Measurements from ENCODE around the gene ETV3.

ETV3 gene

DNA sequence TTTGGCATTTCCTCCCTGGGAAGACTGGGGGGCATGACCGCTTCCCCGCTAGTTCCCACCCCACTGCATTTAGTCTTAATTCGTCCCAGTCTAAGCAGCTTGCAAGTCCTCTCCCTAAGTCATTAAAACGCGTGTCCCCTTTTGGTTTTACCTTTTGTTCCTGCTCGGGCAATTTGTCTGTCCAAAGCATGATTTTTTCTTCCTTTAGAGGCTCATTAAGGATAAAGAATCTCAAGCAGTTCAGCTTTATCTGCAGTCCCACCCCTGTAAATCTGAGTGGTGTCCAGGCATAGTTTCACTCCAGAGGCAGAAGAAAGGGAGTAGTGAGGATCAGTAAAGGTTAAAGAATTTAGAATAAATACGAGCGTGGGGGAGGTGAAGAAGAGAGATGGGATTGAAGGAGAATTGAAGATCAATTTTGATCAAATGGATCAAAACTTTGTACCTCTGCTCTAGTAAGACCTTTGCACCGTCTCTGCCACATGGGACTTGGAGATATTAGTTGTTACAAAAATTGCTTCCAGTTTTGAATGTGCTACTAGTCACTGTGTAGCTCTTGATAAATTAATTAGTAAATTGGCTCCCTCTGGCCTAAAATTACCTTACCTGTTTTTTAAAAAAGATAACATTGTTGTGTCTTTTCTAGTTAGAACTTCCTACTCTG, 989 bp upstream of the ETV3 start:
- DNase-seq (ENCODE audit: low spot score) = no peak

GRCh38 chr1:157137408-157138219, 581 bp downstream of the ETV3 start:
- DNase-seq (ENCODE audit: low spot score) = peak; percentile 30

DNA sequence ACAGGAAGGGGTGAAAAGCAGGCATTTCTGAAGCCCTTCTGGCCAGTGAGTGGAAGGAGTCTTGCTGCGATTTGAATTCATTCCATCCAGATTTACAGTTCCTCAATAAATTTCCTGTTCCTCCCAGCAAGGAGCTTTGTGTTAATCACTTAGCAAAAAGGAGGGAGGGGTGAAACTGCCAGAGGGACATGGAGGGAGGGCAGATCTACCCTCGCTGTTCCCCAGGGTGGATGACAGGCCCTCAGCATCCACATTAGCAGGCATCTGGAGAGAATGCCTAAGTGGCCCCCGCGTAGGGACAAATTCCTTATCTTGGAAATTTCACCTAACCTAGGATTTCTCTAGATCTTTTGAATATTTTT, 1.2 kb downstream of the ETV3 start:
- peak; percentile 36 for DNase-seq (ENCODE audit: low spot score)

- no peak for DNase-seq (ENCODE audit: low spot score)
Observed at GRCh38 chr1:157136133-157136532, 2.1 kb downstream of the ETV3 start.

GRCh38 chr1:157135646-157136045, 2.5 kb downstream of the ETV3 start:
- no peak for DNase-seq (ENCODE audit: low spot score)

GRCh38 chr1:157135070-157135469, 3.1 kb downstream of the ETV3 start:
- no peak for DNase-seq (ENCODE audit: low spot score)

GRCh38 chr1:157134442-157134841, 3.8 kb downstream of the ETV3 start:
- DNase-seq (ENCODE audit: low spot score) = no peak

GRCh38 chr1:157133426-157133825, 4.8 kb downstream of the ETV3 start:
- DNase-seq (ENCODE audit: low spot score) = no peak

DNA sequence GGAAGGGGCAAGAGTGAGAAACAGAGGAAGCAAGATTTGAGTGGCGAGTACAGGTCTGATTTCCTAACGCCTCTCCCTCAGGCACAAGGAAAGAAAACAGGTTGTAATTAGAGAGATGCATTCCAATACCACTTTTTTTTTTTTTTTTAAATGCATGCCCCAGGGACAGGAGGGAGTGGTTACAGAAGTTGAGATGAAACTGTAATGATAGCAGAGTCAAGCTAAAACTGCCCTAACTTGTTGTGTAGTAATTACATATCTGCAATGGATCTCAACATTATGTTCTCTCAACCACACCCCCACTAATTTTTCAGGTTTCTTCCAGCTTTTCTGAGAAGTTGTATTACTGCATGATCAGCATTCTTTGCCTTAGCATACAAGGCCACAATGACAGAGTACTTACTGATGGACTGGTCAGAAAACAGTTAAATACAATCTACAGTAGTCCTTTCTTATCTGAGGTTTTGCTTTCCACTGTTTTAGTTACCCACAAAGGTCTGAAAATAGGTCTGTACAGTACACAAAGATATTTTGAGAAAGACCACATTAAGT, 5.5 kb downstream of the ETV3 start:
- DNase-seq (ENCODE audit: low spot score) = no peak

GRCh38 chr1:157132111-157132510, 6.1 kb downstream of the ETV3 start:
- DNase-seq (ENCODE audit: low spot score) = no peak

DNA sequence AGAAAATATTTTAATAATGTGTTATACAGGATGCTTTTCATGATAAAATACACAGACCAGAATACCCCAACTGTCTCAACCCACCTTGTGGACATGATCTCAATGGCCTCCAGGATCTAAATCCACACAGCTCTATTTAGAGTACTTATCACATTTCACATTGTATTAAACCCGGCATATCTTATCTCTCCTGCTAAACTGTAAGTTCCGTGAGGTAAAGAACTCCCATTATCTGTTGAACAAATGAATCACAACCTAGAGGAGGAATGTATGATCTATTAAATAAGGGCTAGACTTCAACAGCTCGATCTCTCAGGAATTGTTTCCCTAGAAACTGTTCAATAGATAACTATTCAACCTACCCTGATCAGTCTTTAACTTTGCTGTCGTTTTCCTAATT, 6.9 kb downstream of the ETV3 start:
- DNase-seq (ENCODE audit: low spot score) = no peak

GRCh38 chr1:157124855-157125254, 13.3 kb downstream of the ETV3 start:
- DNase-seq (ENCODE audit: low spot score) = no peak

- no peak for DNase-seq (ENCODE audit: low spot score)
Observed at GRCh38 chr1:157119448-157119847, 18.7 kb downstream of the ETV3 start.

GRCh38 chr1:157119008-157119407, 19.2 kb downstream of the ETV3 start:
- no peak for DNase-seq (ENCODE audit: low spot score)

DNA sequence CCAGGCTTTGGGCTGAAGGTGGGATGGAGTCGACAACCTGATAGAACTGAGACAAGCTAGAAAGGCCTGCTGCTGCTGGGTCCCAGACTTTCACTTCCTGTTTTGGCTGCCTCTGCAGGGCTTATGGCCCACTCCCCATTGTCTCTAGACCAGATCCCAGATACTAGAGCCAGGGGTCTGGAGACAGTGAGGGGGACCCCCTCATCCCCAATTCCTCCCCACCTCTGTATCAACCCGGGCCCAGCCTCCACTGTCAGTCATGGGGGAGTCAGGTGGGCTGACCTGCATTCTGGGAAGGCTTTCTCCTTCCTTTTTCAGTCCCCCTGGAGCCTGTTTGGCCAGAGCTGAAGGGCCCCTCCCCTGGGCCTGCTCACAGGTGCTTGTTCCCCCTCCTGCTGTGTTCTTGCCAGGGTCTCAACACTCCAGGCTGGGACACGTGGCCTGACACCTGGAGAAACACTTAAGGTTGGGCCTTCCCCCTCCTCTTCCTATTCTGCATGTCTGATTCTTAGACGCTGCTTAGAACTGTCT, 20.6 kb downstream of the ETV3 start:
- DNase-seq (ENCODE audit: low spot score) = no peak

- no peak for DNase-seq (ENCODE audit: low spot score)
Observed at GRCh38 chr1:157116737-157117103, 21.5 kb downstream of the ETV3 start.

- DNase-seq (ENCODE audit: low spot score) = no peak
Observed at GRCh38 chr1:157115851-157116736, 22.1 kb downstream of the ETV3 start.

GRCh38 chr1:157115429-157115838, 22.8 kb downstream of the ETV3 start:
- no peak for DNase-seq (ENCODE audit: low spot score)

- DNase-seq (ENCODE audit: low spot score) = no peak
Observed at GRCh38 chr1:157114183-157115121, 23.7 kb downstream of the ETV3 start.

- DNase-seq (ENCODE audit: low spot score) = no peak
Observed at GRCh38 chr1:157113631-157114030, 24.6 kb downstream of the ETV3 start.

DNA sequence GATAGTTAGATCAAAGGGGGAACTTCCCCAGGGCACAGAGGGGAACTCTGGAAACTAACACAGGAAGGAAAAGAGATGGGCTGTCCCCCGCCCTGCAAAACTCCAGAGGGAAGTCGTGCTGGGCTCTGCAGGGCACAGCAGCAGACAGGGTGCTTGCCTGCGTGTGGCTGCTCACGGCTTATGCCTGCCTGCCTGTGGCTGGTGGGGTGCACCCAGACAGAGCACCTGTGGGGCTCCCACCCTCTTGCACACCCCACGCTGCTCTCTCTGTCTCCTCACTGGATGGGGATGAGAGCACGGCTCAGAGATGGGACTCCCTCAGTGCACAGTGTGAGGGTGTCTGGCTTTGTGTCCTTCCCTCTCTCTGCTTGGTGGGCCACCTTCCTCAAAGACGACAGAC, 25.1 kb downstream of the ETV3 start:
- DNase-seq (ENCODE audit: low spot score) = no peak
